Measurements from ENCODE around the gene SEMA3A.

- no peak for TF ChIP-seq CTCF (IDR thresholded peaks at IDR 0.05; ENCODE audit: poor library complexity, severe bottlenecking)
- no peak for TF ChIP-seq POLR2AphosphoS5 (IDR thresholded peaks at IDR 0.05)
- no peak for TF ChIP-seq RAD21 (conservative IDR thresholded peaks at IDR 0.05)
Measured at GRCh38 chr7:83934118-83934734, 260.4 kb downstream of the SEMA3A start.

Data from neural cell (in vitro differentiated cells).